ENCODE results near the gene MMP24OS. TPM values are rescaled to one million over a fixed set of nuclear protein-coding genes. Genes with fewer than 3 reads are reported as not detected.

The MMP24OS gene
- total and polyA plus RNA-seq, 2 of the 4 experiments (the other 2 are of a cell fraction) = 5.9 to 64.9 TPM

GRCh38 chr20:35305682-35306556, 28.0 kb upstream of the MMP24OS start (continued):
- TF ChIP-seq MAZ (IDR thresholded peaks at IDR 0.05; ENCODE audit: borderline replicate concordance, low read depth, low read length) (peak; percentile 58; the same call in 1 of the 2 replicates), RAD21 (IDR thresholded peaks at IDR 0.05; ENCODE audit: low read length) (peak; percentile 21; the same call in 1 of the 2 replicates), FOS (IDR thresholded peaks at IDR 0.05; ENCODE audit: low read depth, low read length) (peak; percentile 100), RFX5 (IDR thresholded peaks at IDR 0.05; ENCODE audit: low read depth, low read length) (no peak)

GRCh38 chr20:35304956-35305355, 27.0 kb upstream of the MMP24OS start:
- Histone ChIP-seq H3K56ac (ENCODE audit: extremely low read depth, insufficient read depth, low read length) (peak overlapping the region; percentile 96), H4K20me1 (ENCODE audit: insufficient read depth, low read length) (no peaks in the 10 kb centered on the region)
- CTCF ChIA-PET = interaction anchor here (1.0 to 2.5 kb wide), 4 partner anchors 10 to 158 kb away, joined by 3 to 13 read pairs (median 6); no protein-coding TSS in a partner anchor

More at GRCh38 chr20:35304956-35305355, 27.0 kb upstream of the MMP24OS start:
- Histone ChIP-seq H3K79me1 (ENCODE audit: low read depth in 1 of 2, low read length in 2 of 2) (peaks cover 0 to 52% of the 10 kb centered on the region in 2 experiments; a peak in 2 of 4 replicates), H2BK5ac (ENCODE audit: low read depth, low read length, poor library complexity, severe bottlenecking) (peak overlapping the region; percentile 92), H3K9ac (ENCODE audit: low read depth, low read length) (no peak overlapping the region), H4K91ac (ENCODE audit: insufficient read depth, low read depth, low read length) (peak overlapping the region; percentile 99), H2AFZ (replicated peaks; ENCODE audit: low read length, poor library complexity) (no peak overlapping the region), H3K9me1 (ENCODE audit: insufficient read depth, low read length) (peaks cover 57% of the 10 kb centered on the region), H3K36me3 (ENCODE audit: control insufficient read depth, insufficient read depth, low read length) (no peaks in the 10 kb centered on the region), H3K23ac (ENCODE audit: low read depth, low read length) (peak overlapping the region; percentile 82), H2AK5ac (ENCODE audit: low read depth, low read length) (peak overlapping the region; percentile 99), H3K4me1 (ENCODE audit: control insufficient read depth, insufficient read depth, low read length) (peaks cover 59% of the 10 kb centered on the region), H2BK15ac (ENCODE audit: low read depth, low read length) (peak overlapping the region; percentile 98), H3K9me3 (ENCODE audit: control insufficient read depth, insufficient read depth, low read length) (no peaks in the 10 kb centered on the region), H2BK20ac (ENCODE audit: low read depth, low read length) (peak overlapping the region; percentile 94), H3K4me2 (ENCODE audit: low read depth, low read length) (no peak overlapping the region), H3K4ac (ENCODE audit: low read depth, low read length) (peak overlapping the region; percentile 99), H3K4me3 (ENCODE audit: insufficient read depth, low read depth, low read length) (no peak overlapping the region), H2BK120ac (ENCODE audit: low read depth, low read length) (peak overlapping the region; percentile 96), H3K14ac (replicated peaks; ENCODE audit: low read depth, low read length) (peak overlapping the region; percentile 81), H2AK9ac (replicated peaks; ENCODE audit: low read depth, low read length, poor library complexity) (peak overlapping the region; percentile 80), H4K5ac (ENCODE audit: low read depth, low read length) (peak overlapping the region; percentile 66), H4K8ac (ENCODE audit: low read depth in 2 of 2, low read length in 2 of 2) (peak overlapping the region; percentile 66 to 93), H3K18ac (ENCODE audit: low read depth, low read length) (peak overlapping the region; percentile 70), H3K27ac (ENCODE audit: insufficient read depth, low read length) (peak overlapping the region; percentile 85), H3K27me3 (ENCODE audit: control insufficient read depth, insufficient read depth, low read length) (no peaks in the 10 kb centered on the region)
- no peak for TF ChIP-seq CHD1 (IDR thresholded peaks at IDR 0.05; ENCODE audit: low read depth, low read length)
- no peak for TF ChIP-seq NFE2L2 (IDR thresholded peaks at IDR 0.05; ENCODE audit: low read depth, low read length)
- TF ChIP-seq RFX5 (IDR thresholded peaks at IDR 0.05; ENCODE audit: low read depth, low read length) = no peak
- no peak for TF ChIP-seq RCOR1 (IDR thresholded peaks at IDR 0.05; ENCODE audit: insufficient replicate concordance, low read length)
- peak; percentile 35; the same call in 1 of the 2 replicates for TF ChIP-seq POLR2A (IDR thresholded peaks at IDR 0.05; ENCODE audit: low read depth, low read length)
- DNase-seq = no peak
- WGBS, 2 experiments (ENCODE audit: extremely low coverage in 2 of 2, insufficient read length in 1 of 2) = 93% methylated on average over 5 of the region's 6 CpGs; no CpG with 5 or more reads in 1 of the 2 experiments
- POLR2A ChIA-PET (ENCODE audit: unreplicated experiment) = interaction anchor here (0.6 to 1.5 kb wide), 3 partner anchors 27 to 152 kb away, joined by 3 to 4 read pairs (median 3); partner anchors contain the start of gene MMP24OS
- no peak for ATAC-seq (ENCODE audit: low read depth)
- in situ Hi-C loops (cut with MboI; ENCODE audit: low sequenced_read_pairs) (loop anchor here (5.0 kb wide), 1 partner anchor 132 kb away; the partner anchor contains the start of gene GDF5), dilution Hi-C loops (cut with HindIII; ENCODE audit: low sequenced_read_pairs, unreplicated experiment) (no loop called here), intact Hi-C loops (cut with micrococcal nuclease) (loop anchor here (1.0 to 5.0 kb wide), 4 partner anchors 67 to 142 kb away; no protein-coding TSS in a partner anchor)
- BruUV-seq (replicated peaks) = no TSS peak
